NCI-H2171 treated with DMSO at 0.1 percent for 48 hours (cell line): Measurements from ENCODE around the gene LRPAP1.
"Not testable (repeated sequence)": the region's sequence is repeated elsewhere in the genome, so short reads cannot be mapped to it uniquely, and the experiment has no call there.

ENCODE experiments used
- DNase-seq: peaks from one replicate; lab custom pipeline; 2025; lab: John Stamatoyannopoulos, UW

Gene LRPAP1

GRCh38 chr4:3518941-3519340 is 13.3 kb downstream of the LRPAP1 start:
- DNase-seq, result no peak

GRCh38 chr4:3518511-3518880 is 13.7 kb downstream of the LRPAP1 start:
- DNase-seq, result no peak

GRCh38 chr4:3517731-3518510 is 14.3 kb downstream of the LRPAP1 start:
- no peak for DNase-seq

- no peak for DNase-seq
Measured at GRCh38 chr4:3516836-3517730, 15.1 kb downstream of the LRPAP1 start.

- DNase-seq, result no peak
Measured at GRCh38 chr4:3516061-3516835, 16.0 kb downstream of the LRPAP1 start.

- DNase-seq, result no peak
Measured at GRCh38 chr4:3515646-3516045, 16.6 kb downstream of the LRPAP1 start.

- no peak for DNase-seq
Measured at GRCh38 chr4:3514806-3515501, 17.3 kb downstream of the LRPAP1 start.

- no peak for DNase-seq
Measured at GRCh38 chr4:3514221-3514780, 17.9 kb downstream of the LRPAP1 start.

- no peak for DNase-seq
Measured at GRCh38 chr4:3513807-3514206, 18.4 kb downstream of the LRPAP1 start.

- no peak for DNase-seq
Measured at GRCh38 chr4:3512719-3513118, 19.5 kb downstream of the LRPAP1 start.

GRCh38 chr4:3512279-3512678 is 19.9 kb downstream of the LRPAP1 start:
- no peak for DNase-seq

- DNase-seq, result not testable (repeated sequence)
Measured at GRCh38 chr4:3511601-3512000, 20.6 kb downstream of the LRPAP1 start.

GRCh38 chr4:3511187-3511586 is 21.0 kb downstream of the LRPAP1 start:
- no peak for DNase-seq

- no peak for DNase-seq
Measured at GRCh38 chr4:3510481-3510880, 21.7 kb downstream of the LRPAP1 start.

GRCh38 chr4:3508542-3508941 is 23.7 kb downstream of the LRPAP1 start:
- DNase-seq, result no peak

GRCh38 chr4:3505231-3505630 is 27.0 kb downstream of the LRPAP1 start:
- DNase-seq, result no peak

GRCh38 chr4:3502941-3503936 is 29.0 kb downstream of the LRPAP1 start:
- DNase-seq, result no peak

- no peak for DNase-seq
Measured at GRCh38 chr4:3501825-3502425, 30.3 kb downstream of the LRPAP1 start.

GRCh38 chr4:3501126-3501824 is 30.9 kb downstream of the LRPAP1 start:
- no peak for DNase-seq
